Amniotic epithelial cell (primary cell): ENCODE data around the gene PBOV1.
A peak's percentile ranks its signal among the peaks of the same experiment; 100 is the strongest.

Source experiments
- DNase-seq: peaks from one replicate; pipeline ENCODE4 v3.0.0-alpha.2; 2010; ENCODE audit warnings: low read depth

PBOV1 gene

DNA sequence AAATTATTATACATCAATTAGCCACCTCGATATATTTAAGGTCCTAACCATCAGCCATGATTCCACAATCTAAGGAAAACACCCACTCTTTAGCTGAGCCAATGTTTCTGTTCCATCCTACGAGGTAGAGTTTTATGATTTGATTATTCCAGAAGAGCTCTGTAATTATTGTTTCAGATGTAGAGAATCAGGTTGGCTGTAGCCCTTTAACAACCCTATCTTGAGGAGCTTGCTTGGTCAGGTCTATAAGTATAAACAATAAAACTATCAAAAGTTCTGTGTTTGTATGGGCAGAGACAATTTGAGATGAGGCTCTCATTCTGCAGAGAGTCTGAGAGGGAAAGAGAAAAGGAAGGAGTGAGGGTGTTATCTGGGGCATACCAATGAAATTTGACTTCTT is at the start of gene PBOV1:
Gene PBOV1 (minus strand): TSS at position 43 of the 400 bp plus-strand sequence. CDS start 96 bp downstream, outside the sequence.
- no peak for DNase-seq

GRCh38 chr6:138266095-138266494 is 47.8 kb upstream of the PBOV1 start:
- DNase-seq: no peak

- DNase-seq: no peak
Measured at GRCh38 chr6:138264372-138264880, 46.1 kb upstream of the PBOV1 start.

DNA sequence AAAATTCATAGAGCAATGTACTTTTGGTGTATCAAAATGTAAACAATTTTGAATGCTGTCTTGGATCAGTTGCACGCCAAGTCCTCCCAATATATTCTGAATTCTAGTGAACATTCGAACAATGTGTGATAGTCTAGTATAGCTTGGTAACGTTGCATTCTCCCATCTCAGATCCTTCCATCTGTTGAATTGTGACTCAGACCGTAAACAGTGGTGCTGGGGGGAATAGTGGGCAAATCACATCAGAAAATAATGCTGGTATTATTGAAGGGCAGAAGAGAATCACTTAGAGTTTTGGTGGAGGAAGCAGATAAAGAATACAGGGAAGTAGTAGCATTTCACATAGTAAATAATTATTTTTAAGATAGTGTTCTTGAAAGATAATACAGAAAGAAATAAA is 45.7 kb upstream of the PBOV1 start:
- no peak for DNase-seq

DNA sequence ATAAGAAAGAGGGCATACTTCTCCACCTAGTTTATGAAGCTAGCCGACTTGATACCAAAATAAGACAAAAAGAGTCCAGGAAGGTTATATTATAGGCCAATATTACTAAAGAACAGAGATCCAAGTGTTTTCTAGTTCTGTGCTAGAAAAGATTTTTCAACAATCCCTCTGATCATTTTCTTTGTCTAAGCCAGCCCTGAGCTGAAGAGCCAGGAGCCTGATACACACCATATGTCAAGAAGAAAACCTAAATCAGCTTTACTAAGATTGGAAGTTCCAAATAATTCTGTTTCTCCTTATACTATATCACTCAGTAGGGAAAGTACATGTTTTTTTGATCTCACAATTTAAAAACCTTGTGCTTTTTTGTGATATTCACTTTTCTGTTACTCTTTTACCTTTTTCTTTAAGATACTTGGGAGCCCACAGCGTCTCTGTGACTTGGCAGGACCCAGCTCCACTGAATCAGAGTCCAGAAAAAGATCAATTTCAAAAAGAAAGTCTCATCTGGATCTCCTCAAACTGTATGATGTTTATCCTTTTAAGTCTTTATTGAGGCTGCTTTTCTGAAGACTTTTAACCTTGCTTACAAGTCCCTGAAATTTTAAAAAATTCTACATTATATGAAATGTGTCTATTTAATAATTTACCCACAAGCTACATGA is 43.0 kb upstream of the PBOV1 start:
- no peak for DNase-seq

- no peak for DNase-seq
Measured at GRCh38 chr6:138258991-138259390, 40.7 kb upstream of the PBOV1 start.

GRCh38 chr6:138258197-138258596 is 39.9 kb upstream of the PBOV1 start:
- DNase-seq: no peak

DNA sequence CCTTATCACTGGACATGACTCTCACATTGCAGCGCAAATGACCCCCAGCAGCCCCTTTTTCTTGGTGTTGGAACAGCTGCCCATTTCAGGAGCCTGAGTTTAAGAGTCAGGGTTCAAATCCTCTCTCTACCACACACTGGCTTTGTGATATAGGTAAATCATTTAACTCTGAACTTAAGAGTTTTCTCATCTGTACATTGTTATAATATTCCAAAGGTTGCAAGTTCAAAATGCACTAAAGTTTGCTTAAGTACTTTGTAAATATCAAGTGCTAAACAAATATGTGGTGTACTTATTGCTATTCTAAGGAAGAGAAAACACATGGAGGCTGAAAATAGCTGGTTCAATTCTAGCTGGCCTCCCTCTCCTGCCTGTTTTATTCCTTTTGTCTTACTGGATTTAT is 39.3 kb upstream of the PBOV1 start:
- no peak for DNase-seq

DNA sequence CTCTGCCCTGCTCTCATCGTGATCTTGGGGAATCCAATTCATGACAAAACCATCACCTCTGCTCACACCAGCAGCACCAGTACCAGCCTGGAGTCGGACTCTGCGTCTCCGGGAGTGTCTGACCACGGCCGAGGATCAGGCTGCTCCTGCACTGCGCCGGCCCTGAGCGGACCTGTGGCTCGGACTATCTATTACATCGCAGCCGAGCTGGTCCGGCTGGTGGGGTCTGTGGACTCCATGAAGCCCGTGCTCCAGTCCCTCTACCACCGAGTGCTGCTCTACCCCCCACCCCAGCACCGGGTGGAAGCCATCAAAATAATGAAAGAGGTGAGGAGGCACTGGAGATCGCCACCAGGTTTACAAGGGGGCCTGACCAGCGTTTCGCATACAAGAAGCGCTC is 37.2 kb upstream of the PBOV1 start:
- DNase-seq: no peak

DNA sequence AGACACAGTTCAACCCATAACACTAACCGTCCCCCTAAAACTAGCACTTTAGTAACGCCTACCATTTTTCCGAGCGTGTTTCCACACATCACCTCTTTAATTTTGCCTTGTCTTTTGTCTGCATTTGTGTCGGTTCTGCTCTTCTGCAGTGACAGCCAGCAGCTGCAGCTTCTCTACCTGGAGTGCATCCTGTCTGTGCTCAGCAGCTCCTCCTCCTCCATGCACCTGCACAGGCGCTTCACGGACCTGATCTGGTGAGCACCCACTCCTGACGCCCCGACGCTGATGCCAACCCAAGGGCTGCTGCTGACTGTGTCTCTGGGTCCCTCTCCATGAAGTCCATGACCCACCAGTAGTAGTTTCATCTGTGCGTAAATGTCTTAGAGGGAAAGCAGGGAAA is 35.4 kb upstream of the PBOV1 start:
- no peak for DNase-seq

DNA sequence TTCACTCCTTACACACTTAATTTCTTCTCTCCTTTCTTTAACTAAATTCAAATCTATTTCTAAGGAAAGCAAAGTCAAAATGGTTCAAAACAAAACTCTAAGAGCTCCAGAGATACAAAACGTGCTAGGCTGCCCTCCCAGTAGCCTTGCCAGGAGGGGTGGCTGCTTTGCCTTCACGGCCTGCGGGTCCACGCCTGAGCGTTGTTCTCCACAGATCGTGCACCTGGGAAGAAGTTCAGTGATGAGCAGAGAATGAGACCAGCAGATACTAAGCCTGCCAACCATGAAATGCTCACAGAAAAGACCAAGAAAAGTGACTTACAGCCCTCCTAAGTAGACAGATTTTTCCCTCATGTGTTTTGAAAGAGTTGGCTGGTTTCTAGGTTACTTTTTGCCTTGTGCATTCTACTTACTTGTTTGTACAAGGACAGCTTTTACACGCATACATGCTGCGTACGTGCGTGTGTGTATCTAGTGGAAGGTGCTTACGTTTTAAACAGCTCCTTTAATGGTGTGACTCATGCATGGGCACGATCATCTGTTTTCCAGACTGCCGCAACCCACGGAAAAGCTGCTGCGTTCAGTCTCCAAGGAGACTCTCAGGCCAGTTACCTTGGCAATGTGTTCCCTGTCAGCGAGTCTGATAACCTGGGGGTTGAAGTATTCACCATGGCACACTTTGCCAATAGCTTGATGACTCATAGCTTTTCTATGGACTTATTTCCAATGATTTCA is 32.4 kb upstream of the PBOV1 start:
- DNase-seq: peak; percentile 89

- no peak for DNase-seq
Measured at GRCh38 chr6:138250053-138250452, 31.8 kb upstream of the PBOV1 start.

DNA sequence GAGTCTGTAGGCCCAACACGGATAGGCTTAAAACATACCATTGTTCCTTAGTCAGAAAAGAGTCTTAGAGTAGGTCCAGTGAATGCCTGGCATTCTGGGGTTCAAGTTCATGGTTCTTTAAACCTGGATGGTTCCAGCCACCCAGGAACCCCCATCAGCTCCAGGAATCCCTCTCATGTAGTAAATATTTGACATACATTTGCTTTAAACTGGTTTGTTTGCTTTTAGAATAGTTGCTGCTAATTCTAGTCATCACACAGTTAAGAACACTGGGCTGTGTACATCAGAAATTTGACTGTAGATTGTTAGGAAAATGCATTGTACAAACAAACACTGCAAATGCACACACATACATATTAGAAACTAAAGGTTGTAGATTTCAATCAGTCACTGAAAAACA is 30.6 kb upstream of the PBOV1 start:
- DNase-seq: no peak

GRCh38 chr6:138248011-138248410 is 29.7 kb upstream of the PBOV1 start:
- no peak for DNase-seq

GRCh38 chr6:138246650-138247440 is 28.6 kb upstream of the PBOV1 start:
- DNase-seq: no peak

GRCh38 chr6:138245751-138246150 is 27.5 kb upstream of the PBOV1 start:
- no peak for DNase-seq

DNA sequence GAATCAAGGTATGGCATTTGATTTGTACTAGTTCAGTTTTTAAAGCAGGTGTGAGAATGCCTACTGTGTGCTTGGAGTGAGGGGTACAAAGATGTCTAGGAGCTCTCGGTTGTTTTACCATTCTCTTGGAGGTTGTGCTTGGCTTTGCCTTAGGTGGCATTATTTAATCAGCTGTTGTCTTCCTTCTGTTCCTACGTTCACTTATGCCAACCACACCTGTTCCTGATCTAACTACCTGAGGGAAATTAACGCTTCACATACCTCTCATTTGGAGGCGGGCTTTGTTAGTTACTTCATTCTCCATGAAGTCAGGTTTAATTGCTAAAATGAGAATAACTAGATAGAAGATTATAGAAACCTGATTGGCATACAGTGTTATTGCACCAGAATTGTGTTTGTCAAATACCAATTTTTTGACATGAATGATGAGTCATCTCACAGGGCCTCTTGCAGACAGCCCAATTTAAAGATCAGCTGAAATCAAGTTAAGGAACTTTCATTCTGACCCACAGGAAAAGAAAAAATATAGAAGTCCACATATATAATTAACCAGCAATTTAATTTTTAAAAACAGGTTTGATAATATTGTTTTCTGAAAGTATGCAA is 24.8 kb upstream of the PBOV1 start:
- DNase-seq: no peak

- no peak for DNase-seq
Measured at GRCh38 chr6:138241934-138242333, 23.6 kb upstream of the PBOV1 start.

DNA sequence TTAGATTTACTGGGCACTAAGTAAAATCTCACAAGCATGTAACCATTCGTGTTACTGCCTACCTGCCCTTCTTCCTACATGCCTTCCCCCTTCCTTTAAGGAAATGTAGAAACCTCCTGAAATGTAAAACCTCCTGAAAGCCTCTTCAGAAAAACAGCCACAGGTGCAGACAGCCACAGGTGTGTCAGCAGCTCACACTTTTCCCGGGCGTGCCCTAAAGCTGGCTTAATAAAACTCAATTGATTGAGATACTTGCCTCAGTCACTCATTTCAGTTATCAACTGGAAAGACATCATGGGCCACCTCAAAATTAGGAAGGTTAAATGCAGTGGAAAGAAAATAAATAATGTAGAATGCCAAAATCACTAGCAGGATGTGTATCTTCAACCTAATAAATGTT is 23.1 kb upstream of the PBOV1 start:
- DNase-seq: no peak

- no peak for DNase-seq
Measured at GRCh38 chr6:138240476-138241245, 22.4 kb upstream of the PBOV1 start.

- DNase-seq: no peak
Measured at GRCh38 chr6:138239774-138240173, 21.5 kb upstream of the PBOV1 start.

GRCh38 chr6:138238368-138238767 is 20.1 kb upstream of the PBOV1 start:
- DNase-seq: no peak
